Stomach (tissue), 4 donors: ENCODE data around the gene ARMC12.

Source experiments
- CTCF ChIP-seq, 7 experiments: fragments of 450-650 bp in 4 of 7; fragments of 200-600 bp in 3 of 7; sonication (generic) in 3 of 7; IDR thresholded peaks; one replicate each; pipeline ENCODE4 v1.5.1; 2016 to 2019; ENCODE audit warnings: antibody characterized with exemption in 7 of 7, control low read depth in 2 of 7, mild to moderate bottlenecking in 1 of 7
- POLR2A ChIP-seq, 4 donors: fragments of 450-650 bp; IDR thresholded peaks; one replicate each; pipeline ENCODE4 v1.6.1; 2016; ENCODE audit warnings: antibody characterized with exemption in 4 of 4, control low read depth in 2 of 4, mild to moderate bottlenecking in 1 of 4, moderate library complexity in 1 of 4

GRCh38 chr6:35750557-35750956, 13.7 kb downstream of the ARMC12 start:
- TF ChIP-seq CTCF (IDR thresholded peaks at IDR 0.05) (no peak), POLR2A (IDR thresholded peaks at IDR 0.05) (no peak)
